GM12873 (cell line): ENCODE measurements around the gene CYP26C1.
A peak's percentile ranks its signal among the peaks of the same experiment; 100 is the strongest.

ENCODE experiments used
- CTCF ChIP-seq: IDR thresholded peaks from 2 replicates; pipeline ENCODE4 v1.5.1; 2012; ENCODE audit warnings: low read depth, mild to moderate bottlenecking, moderate library complexity, low read length, control low read depth; ENCODE audit not compliant: insufficient read depth; ENCODE audit errors: missing control alignments

Gene CYP26C1

GRCh38 chr10:93060887-93061593 lies 442 bp downstream of the CYP26C1 start:
- TF ChIP-seq CTCF: no peak

GRCh38 chr10:93061594-93062513 lies 1.3 kb downstream of the CYP26C1 start:
- TF ChIP-seq CTCF: no peak

DNA sequence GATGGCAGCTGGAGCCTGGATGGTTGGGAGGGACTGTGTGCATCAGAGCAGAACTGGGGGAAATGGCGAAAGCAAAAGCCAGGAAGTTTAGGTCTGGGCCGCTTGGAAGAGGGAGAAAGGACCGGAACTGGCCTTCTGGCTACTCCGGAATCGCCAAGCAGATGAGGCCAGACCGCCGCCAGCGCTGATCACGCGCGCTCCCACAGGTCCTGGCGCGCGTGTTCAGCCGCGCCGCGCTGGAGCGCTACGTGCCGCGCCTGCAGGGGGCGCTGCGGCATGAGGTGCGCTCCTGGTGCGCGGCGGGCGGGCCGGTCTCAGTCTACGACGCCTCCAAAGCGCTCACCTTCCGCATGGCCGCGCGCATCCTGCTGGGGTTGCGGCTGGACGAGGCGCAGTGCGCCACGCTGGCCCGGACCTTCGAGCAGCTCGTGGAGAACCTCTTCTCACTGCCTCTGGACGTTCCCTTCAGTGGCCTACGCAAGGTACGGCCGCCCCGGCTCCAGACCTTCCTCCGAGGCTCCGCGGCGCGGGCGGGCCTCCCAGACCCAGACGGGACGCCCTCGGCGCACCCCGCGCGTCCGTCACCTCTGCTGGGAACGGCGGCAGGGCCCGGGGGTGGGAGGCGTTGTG lies 2.0 kb downstream of the CYP26C1 start:
- TF ChIP-seq CTCF: peak; percentile 67

DNA sequence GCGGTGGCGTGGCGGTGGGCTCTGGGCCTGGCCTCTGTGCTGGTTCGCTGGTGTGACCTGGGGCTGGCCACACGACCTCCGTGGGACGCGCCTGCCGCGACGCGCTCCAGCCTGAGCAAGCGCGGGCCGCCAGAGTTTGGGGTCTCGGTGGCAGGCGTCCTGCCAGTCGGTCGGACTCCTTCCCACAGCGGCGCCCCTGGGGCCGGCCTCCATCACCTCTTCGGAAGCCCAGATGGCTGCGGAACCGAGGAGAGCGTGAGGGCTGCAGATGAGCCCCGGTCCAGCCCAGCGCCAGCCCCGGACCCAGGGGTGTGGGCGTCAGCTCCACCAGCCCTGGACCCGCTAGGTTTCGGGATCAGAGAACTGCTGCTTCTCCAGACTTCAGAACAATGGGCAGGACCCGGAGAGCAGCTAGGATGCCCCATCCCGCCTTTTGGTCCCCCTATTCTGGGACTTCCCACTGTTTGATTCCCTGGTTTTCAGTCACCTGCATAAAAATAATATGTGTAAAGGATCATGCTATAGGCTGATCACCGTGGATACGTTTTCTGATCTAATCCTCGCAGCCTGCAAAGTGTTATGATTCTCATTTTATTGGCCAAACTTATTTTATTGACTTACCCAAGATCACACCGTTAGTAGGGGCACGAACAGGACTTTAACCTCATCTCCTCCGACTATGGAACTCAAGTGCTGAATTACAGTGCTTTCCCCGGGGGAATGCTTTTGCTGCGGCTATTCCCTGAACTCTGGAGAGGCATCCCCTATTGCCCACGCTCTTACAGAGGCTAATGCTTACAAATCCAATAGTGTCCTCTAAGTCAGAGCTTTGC lies 2.8 kb downstream of the CYP26C1 start:
- no peak for TF ChIP-seq CTCF

DNA sequence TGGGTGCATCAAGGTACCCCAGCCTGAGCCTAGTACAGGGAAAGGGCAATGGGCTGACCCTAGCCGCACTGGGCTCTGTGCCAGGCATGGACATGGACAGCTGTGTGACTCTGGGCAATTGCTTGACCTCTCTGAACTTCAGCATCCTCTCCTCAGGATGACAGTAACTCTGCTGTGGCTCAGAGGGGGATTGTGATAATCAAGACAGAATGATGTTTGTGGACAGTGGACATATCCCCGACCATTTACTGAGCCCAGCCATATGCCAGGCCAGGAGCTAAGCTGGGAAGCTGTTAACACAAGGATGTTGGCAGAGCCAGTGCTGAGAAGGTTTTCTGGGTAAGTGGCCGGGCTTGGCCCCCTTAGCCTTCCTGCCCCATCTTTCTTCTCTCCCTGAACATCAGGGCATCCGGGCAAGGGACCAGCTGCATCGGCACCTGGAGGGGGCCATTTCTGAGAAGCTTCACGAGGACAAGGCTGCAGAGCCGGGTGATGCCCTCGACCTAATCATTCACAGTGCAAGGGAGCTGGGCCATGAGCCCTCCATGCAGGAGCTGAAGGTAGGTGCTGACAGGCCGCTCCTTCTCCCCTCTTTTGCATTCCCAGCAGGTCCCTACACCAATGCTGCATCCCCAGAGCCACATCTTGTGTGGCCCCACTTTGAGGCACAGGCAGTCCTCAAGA lies 3.5 kb downstream of the CYP26C1 start:
- no peak for TF ChIP-seq CTCF

- no peak for TF ChIP-seq CTCF
These were observed 4.5 kb downstream of the CYP26C1 start for GRCh38 chr10:93064874-93065660.
